Brain pericyte (primary cell): ENCODE data around the gene SFT2D1.
"Not testable (repeated sequence)": the region's sequence is repeated elsewhere in the genome, so short reads cannot be mapped to it uniquely, and the experiment has no call there.

Experiments used
- DNase-seq: peaks from one replicate; pipeline ENCODE4 v3.0.0-alpha.2; 2012; ENCODE audit warnings: low read depth, low spot score

SFT2D1 gene

DNA sequence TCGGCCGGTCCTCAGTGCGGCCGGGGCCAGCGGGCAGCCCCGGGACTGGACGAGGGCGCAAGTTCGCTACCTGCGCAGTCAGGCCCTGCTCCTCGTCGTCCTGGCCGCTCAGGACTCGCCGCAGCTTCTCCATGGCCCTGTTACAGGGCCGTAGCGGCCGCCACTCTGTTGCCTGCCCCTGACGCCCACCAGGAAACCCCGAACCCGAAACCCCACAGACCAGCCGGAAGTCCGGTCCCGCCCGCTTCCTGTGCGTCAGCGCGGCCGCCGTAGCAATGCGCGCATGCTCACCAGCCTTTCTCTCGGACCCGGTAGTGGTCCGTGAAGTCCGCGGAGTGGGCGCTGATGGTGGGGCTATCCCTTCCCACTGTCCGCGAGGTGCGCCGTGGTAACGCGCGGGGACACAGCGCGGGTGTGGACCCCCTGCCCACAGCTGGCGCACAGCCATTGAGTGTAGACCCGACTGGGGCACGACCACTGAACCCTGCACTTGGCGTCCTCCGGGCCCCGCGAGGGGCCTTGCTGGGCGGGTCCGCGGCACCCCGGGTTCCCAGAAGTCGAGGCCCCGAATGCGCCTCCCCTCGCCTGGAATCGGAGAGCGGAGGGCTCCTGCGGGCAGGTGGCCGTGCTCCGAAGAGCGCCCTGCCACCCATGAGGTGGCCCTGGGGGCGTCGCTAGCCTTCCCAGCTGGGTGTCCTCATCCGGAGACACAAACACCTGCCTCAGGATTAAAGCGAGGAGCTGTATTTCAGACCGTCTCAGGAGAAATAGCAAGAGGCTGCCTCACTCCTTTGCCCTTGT, at the start of gene SFT2D1:
TSS of gene SFT2D1 (minus strand) at position 197 of the 801 bp plus-strand sequence. CDS start at position 133, 64 bp downstream.
- no peak for DNase-seq

DNA sequence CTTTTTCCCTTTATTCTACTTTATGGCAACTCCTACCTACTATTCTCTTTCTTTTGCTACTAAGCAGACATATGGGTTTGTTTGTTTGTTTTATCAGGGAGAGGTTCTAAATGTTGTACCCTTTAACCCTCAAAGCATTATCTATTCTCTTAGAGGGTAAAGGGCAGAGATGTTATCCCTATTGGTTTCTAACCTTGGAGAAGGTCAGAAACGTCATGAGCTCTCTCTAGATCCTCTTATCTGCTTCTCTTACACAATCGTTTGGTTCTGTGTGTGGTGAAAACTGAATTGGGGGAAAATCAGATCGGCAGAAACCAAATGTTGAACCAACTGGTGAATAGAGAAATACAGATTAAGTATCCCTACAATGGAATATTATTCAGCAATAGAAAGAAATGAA, 46.8 kb upstream of the SFT2D1 start:
- no peak for DNase-seq

DNA sequence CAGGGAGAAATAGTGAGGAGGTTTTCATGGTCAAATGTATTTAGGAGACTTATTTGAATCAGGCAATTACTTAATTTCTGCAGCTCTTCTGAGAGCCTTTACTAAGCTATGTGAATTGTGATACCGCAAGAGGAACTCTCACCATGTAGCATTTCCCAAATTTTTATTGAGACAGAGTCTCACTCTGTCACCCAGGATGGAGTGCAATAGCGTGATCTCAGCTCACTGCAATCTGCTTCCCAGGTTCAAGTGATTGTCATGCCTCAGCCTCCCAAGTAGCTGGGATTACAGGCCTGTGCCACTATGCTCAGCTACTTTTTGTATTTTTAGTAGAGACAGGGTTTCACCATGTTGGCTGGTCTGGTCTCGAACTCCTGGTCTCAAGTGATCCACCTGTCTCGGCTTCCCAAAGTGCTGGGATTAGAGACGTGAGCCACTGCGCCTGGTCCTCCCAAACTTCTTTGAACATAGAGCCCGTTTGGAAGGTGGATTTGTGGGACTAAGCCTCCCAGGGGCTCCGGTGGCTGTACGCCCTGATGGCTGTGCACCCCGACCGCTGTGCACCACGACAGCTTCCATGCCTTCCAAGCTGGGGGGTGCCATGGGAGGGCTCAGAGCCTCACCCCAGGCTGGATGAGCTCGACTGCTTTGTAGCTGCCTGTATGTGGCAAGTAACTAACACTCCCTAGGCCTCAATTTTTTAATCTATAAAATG, 46.1 kb upstream of the SFT2D1 start:
- DNase-seq = no peak

DNA sequence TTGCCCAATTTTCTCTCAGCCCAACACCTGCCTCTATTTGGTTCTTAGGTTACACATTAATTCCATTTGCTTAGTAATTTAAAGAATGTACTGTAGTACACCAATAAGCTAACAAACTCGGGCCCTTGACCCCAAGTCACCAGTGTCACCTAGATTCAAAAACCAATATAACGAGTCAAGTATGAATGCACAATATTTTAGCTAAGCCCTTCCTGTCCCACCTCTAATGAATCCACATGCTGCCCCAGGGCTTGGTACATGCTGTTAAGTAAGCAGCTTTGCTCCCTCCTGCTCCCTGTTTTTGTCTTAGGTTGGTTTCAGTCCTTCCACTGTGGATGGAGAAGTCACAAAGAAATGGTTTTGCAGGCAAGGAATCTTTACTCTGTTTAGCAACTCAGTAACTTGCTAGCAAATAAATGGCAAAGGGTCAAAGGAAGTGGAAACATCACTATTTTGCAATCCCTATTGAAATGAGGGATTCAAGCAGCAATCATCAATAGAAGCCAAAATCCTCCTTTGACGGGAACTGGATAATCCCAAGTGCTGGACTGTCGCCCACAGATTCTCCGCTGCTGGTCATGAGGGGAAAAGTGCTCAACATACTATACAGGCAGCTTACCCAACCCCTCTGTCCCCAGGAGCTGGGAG, 45.4 kb upstream of the SFT2D1 start:
- no peak for DNase-seq

DNA sequence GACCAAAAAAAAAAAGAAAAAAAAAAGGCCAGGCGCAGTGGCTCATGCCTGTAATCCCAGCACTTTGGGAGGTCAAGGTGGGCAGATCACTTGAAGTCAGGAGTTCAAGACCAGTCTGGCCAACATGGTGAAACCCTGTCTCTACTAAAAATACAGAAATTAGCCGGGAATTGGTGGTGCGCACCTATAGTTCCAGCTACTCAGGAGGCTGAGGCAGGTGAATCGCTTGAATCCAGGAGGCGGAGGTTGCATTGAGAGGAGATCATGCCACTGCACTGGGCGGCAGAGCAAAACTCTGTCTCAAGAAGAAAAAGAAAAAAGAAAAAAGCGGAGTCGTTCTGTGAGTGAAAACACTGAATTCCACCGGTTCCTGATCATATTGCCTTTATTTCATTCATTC, 44.8 kb upstream of the SFT2D1 start:
- DNase-seq = not testable (repeated sequence)

DNA sequence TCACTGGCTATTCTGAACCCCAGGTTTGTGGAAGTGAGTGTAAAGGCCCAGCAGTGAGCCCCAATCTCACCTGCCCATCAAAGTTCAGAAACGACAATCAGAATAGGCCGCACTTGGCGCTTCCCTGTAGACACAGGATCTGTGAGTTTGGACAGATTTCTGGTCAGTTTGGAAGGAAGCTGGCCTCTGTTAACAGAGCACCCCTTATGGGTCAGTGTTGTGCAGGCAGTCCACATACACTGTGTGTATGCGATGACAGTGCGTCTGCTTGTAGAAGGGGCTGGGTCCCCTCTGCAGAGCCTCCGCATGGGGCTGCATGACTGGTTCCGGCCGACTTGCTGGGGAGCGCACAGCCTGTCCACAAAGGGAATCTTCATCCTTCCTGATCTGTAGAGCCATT, 43.8 kb upstream of the SFT2D1 start:
- no peak for DNase-seq

DNA sequence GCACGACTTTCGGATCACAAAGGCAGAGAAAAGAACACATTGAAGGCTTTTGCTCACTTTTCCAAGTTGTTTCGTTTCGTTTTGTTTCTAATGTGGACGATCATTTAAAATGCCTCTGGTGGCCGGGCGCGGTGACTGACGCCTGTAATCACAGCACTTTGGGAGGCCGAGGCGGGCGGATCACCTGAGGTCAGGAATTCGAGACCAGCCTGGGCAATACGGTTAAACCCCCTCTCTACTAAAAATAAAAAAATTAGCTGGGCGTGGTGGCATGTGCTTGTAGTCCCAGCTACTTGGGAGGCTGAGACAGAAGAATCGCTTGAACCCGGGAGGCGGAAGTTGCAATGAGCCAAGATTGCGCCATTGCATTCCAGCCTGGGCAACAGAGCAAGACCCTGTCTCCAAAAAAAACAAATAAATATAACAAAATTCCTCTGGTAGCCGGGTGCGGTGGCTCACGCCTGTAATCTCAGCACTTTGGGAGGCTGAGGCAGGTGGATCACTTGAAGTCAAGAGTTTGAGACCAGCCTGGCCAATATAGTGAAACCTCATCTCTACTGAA, 41.5 kb upstream of the SFT2D1 start:
- not testable (repeated sequence) for DNase-seq

DNA sequence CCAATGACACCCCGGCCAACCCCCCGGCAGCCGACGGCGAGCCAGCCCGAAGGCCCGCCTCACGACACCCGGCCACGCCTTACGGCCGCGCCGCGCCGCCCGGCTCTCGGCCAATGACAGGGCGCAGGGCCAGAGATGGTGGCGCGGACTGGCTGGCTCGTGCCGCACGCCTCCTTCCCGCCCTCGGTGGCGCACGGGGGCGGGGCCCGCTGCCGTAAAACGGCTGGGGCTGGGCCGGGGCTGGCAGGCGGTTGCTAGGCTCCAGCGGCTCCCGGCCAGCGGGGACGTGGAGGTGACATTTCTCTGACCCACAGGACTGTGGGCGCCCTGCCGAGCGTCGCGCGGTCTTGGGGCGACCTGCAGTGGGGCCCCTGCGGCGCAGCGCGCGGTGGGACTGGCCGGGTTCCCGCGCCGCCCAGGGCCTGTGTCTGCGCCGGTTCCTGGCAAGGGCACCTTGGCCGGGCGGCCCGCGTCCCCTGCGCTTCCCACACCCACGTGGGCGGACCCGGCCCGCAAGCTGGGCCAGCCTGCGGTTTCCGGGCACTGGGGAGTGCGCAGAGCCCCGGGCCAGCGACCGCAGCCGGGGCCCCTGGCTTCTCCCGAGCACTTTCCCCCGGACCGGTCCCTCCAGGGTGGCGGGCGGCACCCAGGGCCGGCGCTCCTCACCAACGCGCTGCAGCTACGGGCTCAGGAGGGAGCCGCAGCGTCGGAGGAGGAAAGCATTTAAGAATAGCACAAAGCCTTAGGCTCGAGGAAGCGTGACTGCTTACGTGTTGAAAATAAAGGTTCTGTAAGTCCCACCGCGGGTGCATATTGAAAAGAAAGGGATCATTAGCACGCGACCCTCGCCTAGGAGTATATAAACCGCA, 40.8 kb upstream of the SFT2D1 start, which contains the start of gene MPC1:
TSS of gene MPC1 (minus strand) at position 8 of the 869 bp plus-strand sequence. CDS start 64 bp downstream, outside the sequence.
- peak; percentile 84 for DNase-seq

DNA sequence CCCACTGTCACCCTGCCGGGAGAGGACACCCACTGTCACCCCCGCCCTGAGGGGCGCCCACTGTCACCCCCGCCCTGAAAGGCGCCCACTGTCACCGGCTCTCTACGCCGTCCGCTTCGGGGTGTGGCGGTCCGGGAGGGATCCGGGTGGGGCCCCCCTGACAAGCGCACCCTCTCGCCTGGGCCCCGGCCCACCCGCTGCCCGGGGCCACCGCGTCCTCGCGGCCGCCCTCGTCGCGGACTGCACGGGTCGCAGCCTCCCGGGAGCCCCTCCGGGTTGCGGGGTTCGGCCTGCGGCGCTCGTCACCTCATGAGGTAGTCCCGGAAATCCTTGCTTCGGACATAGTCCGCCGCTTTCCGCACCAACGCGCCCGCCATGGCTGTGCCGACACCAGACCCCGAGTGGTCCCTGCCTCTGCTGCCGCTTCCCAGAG, 40.2 kb upstream of the SFT2D1 start:
- DNase-seq = no peak

DNA sequence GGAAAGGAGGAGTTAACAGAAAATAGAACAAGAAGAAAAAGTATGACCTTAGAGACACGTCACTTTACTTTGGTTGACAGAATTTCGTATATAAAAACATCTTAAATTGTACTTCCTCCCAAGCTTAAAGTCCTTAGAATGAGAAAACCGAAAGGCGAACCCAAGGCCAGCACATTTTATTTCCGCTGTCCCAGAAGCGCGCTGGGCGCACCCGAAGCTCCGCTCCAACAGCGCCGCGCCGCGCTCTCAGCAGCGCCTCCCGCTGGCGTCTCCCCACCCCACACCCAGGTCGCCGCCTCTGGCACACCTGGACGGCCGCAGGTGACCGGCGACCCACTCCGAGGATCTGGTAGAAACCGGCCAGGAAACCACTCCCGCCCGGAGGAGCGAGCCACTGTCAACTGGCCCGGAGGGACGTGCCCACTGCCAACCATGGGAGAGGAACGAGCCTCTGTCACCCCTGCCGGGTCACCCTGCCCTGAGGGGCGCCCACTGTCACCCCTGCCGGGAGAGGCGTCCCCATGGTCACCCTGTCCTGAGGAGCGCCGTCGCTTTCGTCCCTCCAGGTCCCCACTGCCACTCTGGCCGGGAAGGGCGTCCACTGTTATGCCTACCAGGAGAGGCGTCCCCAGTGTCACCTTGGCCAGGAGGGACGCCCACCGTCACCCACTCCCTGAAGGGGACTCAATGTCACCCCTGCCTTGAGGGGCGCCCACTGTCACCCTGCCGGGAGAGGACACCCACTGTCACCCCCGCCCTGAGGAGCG, 39.6 kb upstream of the SFT2D1 start:
- no peak for DNase-seq

DNA sequence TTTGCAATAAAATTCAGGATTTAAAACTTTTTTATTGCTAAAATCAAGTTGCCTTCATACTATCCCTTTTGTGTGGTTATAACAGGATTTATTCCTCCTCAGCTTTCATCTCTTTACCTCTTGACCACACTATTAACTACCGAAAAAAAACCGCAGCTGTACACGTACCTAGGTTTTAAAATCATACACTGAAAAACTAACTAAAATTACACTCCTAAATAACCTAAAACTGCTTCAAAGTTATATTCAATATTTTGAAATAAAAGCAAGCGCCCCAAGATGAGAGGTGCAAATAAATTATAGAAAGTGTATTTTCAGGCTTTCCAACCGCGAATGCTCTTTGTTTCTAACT, 39.0 kb upstream of the SFT2D1 start:
- DNase-seq = no peak

DNA sequence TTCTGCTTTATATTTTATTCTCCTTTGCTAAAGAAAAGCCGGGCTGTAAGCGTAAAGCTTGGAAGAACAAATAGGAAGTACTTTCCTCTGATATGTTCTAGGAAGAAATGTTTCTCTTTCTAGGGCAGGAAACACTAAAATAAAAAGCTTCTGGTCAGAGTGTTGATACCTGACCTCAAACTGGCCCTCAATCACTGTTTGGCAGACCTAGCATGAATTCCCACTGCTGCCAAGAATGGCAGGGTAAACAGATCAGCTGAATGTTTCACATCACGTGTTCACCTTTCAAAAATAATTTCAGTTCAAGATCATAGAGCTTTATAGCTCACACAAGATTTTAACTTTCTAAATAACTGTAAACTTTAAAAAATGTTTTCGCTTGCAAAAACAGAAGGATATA, 37.5 kb upstream of the SFT2D1 start:
- no peak for DNase-seq

DNA sequence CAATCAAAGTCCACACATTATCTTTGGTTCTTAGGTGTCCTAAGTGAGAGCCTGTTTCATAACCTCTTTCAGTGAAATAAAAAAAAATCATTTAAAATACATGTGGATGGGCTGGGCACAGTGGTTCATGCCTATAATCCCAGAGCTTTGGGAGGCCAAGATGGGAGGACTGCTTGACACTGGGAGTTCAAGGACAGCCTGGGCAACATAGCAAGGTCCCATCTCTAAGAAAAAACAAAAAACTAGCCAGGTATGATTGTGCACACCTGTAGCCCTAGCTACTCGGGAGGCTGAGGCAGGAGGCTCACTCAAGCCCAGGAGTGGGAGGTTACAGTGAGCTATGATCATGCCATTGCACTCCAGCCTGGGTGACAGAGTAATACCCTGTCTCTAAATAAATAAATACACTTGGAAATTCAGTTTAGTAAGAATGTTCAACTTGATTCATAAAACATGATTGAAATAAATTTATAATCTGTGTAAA, 36.8 kb upstream of the SFT2D1 start:
- DNase-seq = no peak

DNA sequence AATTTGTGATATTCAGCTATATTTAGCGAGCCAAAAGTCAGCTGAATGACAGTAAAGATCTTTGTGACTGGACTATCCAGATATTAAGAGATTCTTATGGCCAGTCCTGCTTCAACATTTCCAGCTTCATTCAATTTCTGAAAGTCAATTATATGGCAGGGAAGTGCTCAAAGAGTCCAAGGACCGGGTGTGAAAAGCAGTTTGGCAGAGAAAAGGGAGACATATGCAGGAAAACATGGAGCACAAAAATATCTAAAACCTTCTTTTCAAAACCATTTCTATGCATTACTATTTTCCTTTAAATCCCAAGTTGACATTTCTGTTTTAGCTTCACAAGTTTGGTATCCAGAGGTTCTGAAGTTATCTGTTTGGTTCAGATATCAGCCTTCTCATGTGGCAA, 35.4 kb upstream of the SFT2D1 start:
- DNase-seq = no peak

DNA sequence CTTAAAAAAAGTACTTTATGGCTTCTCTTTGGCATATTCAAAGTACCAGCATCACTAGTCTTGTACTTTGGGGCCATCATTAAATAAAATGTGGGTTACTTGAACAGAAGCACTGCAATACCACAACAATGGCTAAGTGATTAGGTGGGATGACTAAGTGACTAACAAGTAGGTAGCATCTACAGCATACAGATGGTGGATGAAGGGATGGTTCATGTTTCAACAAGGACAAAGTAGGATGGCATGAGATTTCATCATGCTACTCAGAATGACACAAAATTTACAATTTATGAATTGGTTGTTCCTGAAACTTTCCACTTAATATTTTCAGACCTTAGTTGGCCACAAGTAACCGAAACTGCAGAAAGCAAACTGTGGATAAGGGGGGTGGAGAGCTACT, 32.7 kb upstream of the SFT2D1 start:
- no peak for DNase-seq

DNA sequence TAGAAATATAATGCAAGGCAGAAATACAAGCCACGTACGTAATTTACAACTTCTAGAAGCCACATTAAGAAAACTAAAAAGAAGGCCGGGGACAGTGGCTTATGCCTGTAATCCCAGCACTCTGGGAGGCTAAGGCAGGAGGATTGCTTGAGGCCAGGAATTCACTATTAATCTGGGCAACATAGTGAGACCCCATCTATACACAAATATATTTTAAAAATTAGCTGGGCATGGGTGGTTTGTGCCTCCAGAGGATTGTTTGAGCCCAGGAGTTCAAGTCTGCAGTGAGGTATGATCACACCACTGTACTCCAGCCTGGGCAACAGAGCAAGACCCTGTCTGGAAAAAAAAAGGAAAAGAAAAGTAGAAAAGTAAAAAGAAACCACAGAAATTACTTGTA, 28.1 kb upstream of the SFT2D1 start:
- DNase-seq = no peak

DNA sequence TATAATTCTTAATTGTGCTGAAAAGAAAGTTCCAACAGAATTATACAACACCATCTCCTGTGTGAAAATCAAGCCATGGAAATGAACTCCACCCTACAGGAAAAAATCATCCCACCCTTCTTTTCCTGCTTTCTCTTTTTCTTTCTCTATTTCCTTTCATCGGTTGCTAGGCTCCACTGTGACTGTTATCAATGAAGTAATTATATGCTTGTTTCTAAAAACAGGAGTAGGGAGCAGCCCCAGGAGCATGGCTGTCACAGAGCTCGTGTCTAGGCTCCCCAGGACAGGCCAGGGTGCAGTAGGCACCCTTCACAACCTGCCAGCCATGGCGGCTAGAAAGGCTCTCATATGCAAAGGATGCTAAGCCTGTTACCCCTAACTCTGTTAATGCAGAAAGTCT, 27.4 kb upstream of the SFT2D1 start:
- DNase-seq = no peak

DNA sequence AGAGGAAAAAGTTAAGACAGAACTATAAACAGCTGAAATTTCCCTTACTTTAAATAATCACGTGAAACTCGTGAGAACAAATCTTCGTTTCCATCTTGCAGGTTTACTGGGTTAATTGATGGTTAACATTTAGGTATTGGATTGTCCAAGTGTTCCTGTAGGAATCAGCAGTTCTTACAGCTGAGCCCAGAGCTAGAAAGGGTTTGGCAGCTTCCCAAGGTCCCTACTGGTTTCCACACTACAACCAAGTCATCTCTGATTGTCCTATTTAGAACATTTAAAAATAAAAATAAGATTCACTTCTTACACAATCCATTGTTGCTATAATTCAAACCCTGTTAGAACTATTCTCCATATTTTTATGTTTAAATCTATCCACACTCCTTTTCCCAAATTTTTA, 24.6 kb upstream of the SFT2D1 start:
- no peak for DNase-seq

DNA sequence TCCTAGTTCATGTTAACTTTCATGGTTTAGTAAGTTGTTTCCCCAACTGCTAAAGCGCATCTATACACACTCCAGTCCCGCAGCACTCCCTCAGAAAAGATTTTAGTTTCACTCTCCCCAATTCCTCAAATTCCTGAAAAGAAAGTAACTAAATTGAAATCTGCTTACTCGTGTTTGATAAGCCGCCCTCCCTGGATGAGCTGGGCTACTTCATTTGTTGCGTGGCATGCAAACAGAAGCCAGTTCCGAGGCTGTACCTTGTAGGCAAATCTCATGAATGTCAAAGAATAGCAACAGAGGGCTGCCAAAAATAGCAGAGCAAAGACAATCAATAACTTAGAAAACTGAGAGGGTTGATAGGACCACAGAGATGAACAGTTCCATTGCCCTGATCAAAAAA, 23.5 kb upstream of the SFT2D1 start:
- no peak for DNase-seq

DNA sequence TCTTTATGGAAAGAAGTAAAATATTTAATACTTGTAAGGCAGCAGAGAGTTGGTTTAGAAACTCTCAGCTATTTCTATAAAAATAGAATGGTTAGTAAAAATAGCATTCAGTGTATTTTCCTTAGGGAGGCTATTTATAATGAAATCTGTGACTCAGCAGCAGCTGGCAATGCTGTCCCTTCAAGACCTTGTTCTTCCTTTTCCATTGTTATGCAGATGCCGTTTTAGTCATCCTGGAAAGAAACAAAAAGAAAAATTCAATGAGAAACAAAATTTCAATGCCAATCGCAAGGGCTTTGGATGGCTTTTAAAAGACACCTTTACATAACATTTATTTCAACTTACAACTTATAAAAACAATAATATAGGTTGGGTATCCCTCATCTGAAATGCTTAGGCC, 22.9 kb upstream of the SFT2D1 start:
- no peak for DNase-seq
